K562 (cell line): Measurements from ENCODE around the gene EXD2. TPM values are rescaled to one million over a fixed set of nuclear protein-coding genes. Genes with fewer than 3 reads are reported as not detected.

Experiments used
- ATAC-seq: fragments of 200-7000 bp; cut with Tn5 transposase; 3 replicates; pipeline ENCODE4 v1.9.1; 2020; ENCODE audit warnings: moderate library complexity
- BruUV-seq: library from RNA; stranded (reverse); fragments of 400-500 nt; replicated peaks from 2 replicates; lab custom pipeline; 2021; lab: Mats Ljungman, UMichigan
- CTCF ChIA-PET: fragments of 300-600 bp; formaldehyde crosslinking; extraction: SDS; loops from one replicate; lab custom pipeline; 2021; ENCODE audit warnings: low intra/inter-chr PET ratio; lab: Yijun Ruan, JAX
- POLR2A ChIA-PET: fragments of 300-600, 350-650 bp; sonication (Branson Sonifier 250); formaldehyde crosslinking; extraction: SDS; loops from one replicate; lab custom pipeline; 2021; ENCODE audit warnings: antibody characterized with exemption, inconsistent platforms; lab: Yijun Ruan, JAX
- DNase-seq, 4 experiments: peaks; one replicate each; pipeline versions ENCODE4 v3.0.0 to v3.0.0-alpha.2; 2011 to 2018; ENCODE audit warnings: low spot score in 3 of 4, mixed read lengths in 3 of 4; ENCODE audit errors: extremely low read depth in 1 of 4
- FAIRE-seq: peaks from 2 replicates; lab custom pipeline; 2011; peaks lifted over from hg19 to GRCh38; lab: Jason Lieb, UNC
- H2AFZ ChIP-seq: 2 replicates; pipeline ENCODE4 v1.6.0; 2011; ENCODE audit warnings: low read depth, low read length, control low read depth, inconsistent platforms
- H3K27ac ChIP-seq: fragments of 200-600 bp; 3 replicates; pipeline ENCODE4 v1.8.0; 2011; ENCODE audit warnings: low read depth, mild to moderate bottlenecking, control low read depth, inconsistent platforms, low read length, moderate library complexity, mixed read lengths; ENCODE audit errors: extremely low read depth
- H3K27me3 ChIP-seq, 2 experiments: fragments of 300-600 bp in 1 of 2; 2 replicates in 1 of 2; 3 replicates in 1 of 2; pipeline versions ENCODE4 v1.6.0 to v1.8.0; 2011; ENCODE audit warnings: inconsistent platforms in 2 of 2, low read length in 2 of 2, mild to moderate bottlenecking in 1 of 2, mixed read lengths in 1 of 2, moderate library complexity in 1 of 2; ENCODE audit not compliant: control insufficient read depth in 2 of 2, insufficient read depth in 2 of 2
- H3K36me3 ChIP-seq: fragments of 300-600 bp; 3 replicates; pipeline ENCODE4 v1.8.0; 2011; ENCODE audit warnings: mild to moderate bottlenecking, low read length, inconsistent platforms; ENCODE audit not compliant: control insufficient read depth, insufficient read depth
- H3K4me1 ChIP-seq, 2 experiments: fragments of 200-600 bp in 1 of 2; replicated peaks in 1 of 2; 2 replicates in 1 of 2; 3 replicates in 1 of 2; pipeline versions ENCODE4 v1.5.1 to v1.8.0; 2011; ENCODE audit warnings: inconsistent platforms in 2 of 2, low read length in 2 of 2, mild to moderate bottlenecking in 1 of 2, mixed read lengths in 1 of 2, moderate library complexity in 1 of 2; ENCODE audit not compliant: control insufficient read depth in 2 of 2, insufficient read depth in 2 of 2
- H3K4me2 ChIP-seq: 2 replicates; pipeline ENCODE4 v1.6.1; 2011; ENCODE audit warnings: low read length, control low read depth, inconsistent platforms, mixed read lengths; ENCODE audit not compliant: insufficient read depth
- H3K4me3 ChIP-seq: fragments of 200-600 bp; sonication (generic), shearing (Covaris generic); 2 replicates; pipeline ENCODE4 v1.5.1; 2016; ENCODE audit warnings: control low read depth, inconsistent platforms
- H3K79me2 ChIP-seq: fragments of 200-600 bp; 3 replicates; pipeline ENCODE4 v1.8.0; 2011; ENCODE audit warnings: low read length, inconsistent platforms; ENCODE audit not compliant: control insufficient read depth, insufficient read depth
- H3K9ac ChIP-seq, 2 experiments: 2 replicates each; pipeline versions ENCODE4 v1.6.0 to v1.6.1; 2011; ENCODE audit warnings: low read depth in 2 of 2, low read length in 2 of 2, control low read depth in 1 of 2, inconsistent platforms in 1 of 2, mild to moderate bottlenecking in 1 of 2, mixed read lengths in 1 of 2; ENCODE audit not compliant: insufficient read depth in 1 of 2
- H3K9me1 ChIP-seq: one replicate; pipeline ENCODE4 v1.6.0; 2011; ENCODE audit warnings: inconsistent platforms, mild to moderate bottlenecking, low read length, moderate library complexity; ENCODE audit not compliant: control insufficient read depth, insufficient read depth
- H3K9me3 ChIP-seq: replicated peaks from 2 replicates; pipeline ENCODE4 v1.5.1; 2011; ENCODE audit warnings: low read depth, low read length, inconsistent platforms; ENCODE audit not compliant: control insufficient read depth, insufficient read depth
- H4K20me1 ChIP-seq: replicated peaks from 2 replicates; pipeline ENCODE4 v1.6.1; 2011; ENCODE audit warnings: low read length, inconsistent platforms, mixed read lengths; ENCODE audit not compliant: control insufficient read depth, insufficient read depth
- BHLHE40 ChIP-seq: IDR thresholded peaks from 2 replicates; pipeline ENCODE4 v1.6.1; 2011; ENCODE audit warnings: low read length, improper control_type of control experiment
- JUND ChIP-seq, 2 experiments: IDR thresholded peaks; 2 replicates in 1 of 2; 3 replicates in 1 of 2; pipeline ENCODE4 v1.6.1; 2011; ENCODE audit warnings: borderline replicate concordance in 2 of 2, low read depth in 2 of 2, low read length in 2 of 2, improper control_type of control experiment in 1 of 2, missing biosample characterization in 1 of 2, missing genetic modification characterization in 1 of 2, missing genetic modification reagents in 1 of 2
- KAT8 ChIP-seq: fragments of 450-650 bp; IDR thresholded peaks from 2 replicates; pipeline ENCODE4 v1.6.1; 2016; ENCODE audit warnings: low read depth, mild to moderate bottlenecking
- MAZ ChIP-seq, 2 experiments: fragments of 450-650 bp in 1 of 2; sonication (generic) in 1 of 2; formaldehyde crosslinking; IDR thresholded peaks in 1 of 2; conservative IDR thresholded peaks in 1 of 2; 2 replicates each; pipeline versions ENCODE4 v1.4.0 to v1.5.0; 2020; ENCODE audit warnings: mild to moderate bottlenecking in 1 of 2, missing genetic modification reagents in 1 of 2
- PHF8 ChIP-seq: fragments of 200-600 bp; sonication (generic); IDR thresholded peaks from 2 replicates; pipeline ENCODE4 v1.6.1; 2012; ENCODE audit warnings: mixed run types, mild to moderate bottlenecking, inconsistent platforms, low read length, moderate library complexity, borderline replicate concordance
- RBM25 ChIP-seq: fragments of 200-400 bp; formaldehyde crosslinking; IDR thresholded peaks from 2 replicates; pipeline ENCODE4 v1.6.1; 2018; ENCODE audit warnings: low read length, low read depth, moderate library complexity; ENCODE audit not compliant: severe bottlenecking
- TBP ChIP-seq: optimal IDR thresholded peaks from 2 replicates; pipeline ENCODE3; 2011; ENCODE audit warnings: low read depth, low read length, improper control_type of control experiment
- TCF7 ChIP-seq: sonication (generic); IDR thresholded peaks from 2 replicates; pipeline ENCODE4 v1.6.1; 2016; ENCODE audit warnings: antibody characterized with exemption, borderline replicate concordance
- VEZF1 ChIP-seq: fragments of 200-800 bp; sonication (Bioruptor generic); IDR thresholded peaks from 2 replicates; pipeline ENCODE4 v1.6.1; 2017; ENCODE audit warnings: missing genetic modification characterization, missing compliant biosample characterization
- YY1 ChIP-seq, 3 experiments: IDR thresholded peaks; 2 replicates each; pipeline ENCODE4 v1.6.1; 2011; ENCODE audit warnings: low read length in 2 of 3, mild to moderate bottlenecking in 2 of 3, moderate library complexity in 2 of 3, borderline replicate concordance in 1 of 3, control low read depth in 1 of 3, low read depth in 1 of 3; ENCODE audit not compliant: insufficient read depth in 3 of 3, insufficient replicate concordance in 2 of 3, control insufficient read depth in 1 of 3, insufficient read length in 1 of 3; ENCODE audit errors: extremely low read depth in 1 of 3
- ZMIZ1 ChIP-seq, 2 experiments: fragments of 150-350 bp in 1 of 2; IDR thresholded peaks; 2 replicates each; pipeline ENCODE4 v1.6.1; 2012 to 2016; ENCODE audit warnings: low read depth in 2 of 2, low read length in 2 of 2, mild to moderate bottlenecking in 1 of 2, moderate library complexity in 1 of 2
- ZNF740 ChIP-seq, 3 experiments: fragments of 200-800 bp in 1 of 3; sonication (Bioruptor generic) in 1 of 3; sonication (generic) in 1 of 3; formaldehyde crosslinking in 1 of 3; IDR thresholded peaks; 2 replicates each; pipeline versions ENCODE4 v1.6.1 to v1.8.0; 2016 to 2022; ENCODE audit warnings: mild to moderate bottlenecking in 2 of 3, missing compliant biosample characterization in 2 of 3, missing genetic modification characterization in 2 of 3, missing genetic modification reagents in 1 of 3
- ZSCAN29 ChIP-seq: fragments of 450-650 bp; IDR thresholded peaks from 2 replicates; pipeline ENCODE4 v1.6.1; 2017
- WGBS: fragments of 100-300 bp; shearing (Covaris generic); methylation state at CpG from one replicate; pipeline ENCODE4 v1.1.6; 2016; ENCODE audit warnings: low coverage, mixed read lengths; ENCODE audit not compliant: insufficient coverage; ENCODE audit errors: missing lambda C conversion rate; 5-methylcytosine and 5-hydroxymethylcytosine counted together
- in situ Hi-C: fragments of 300-500 bp; cut with MboI; formaldehyde crosslinking; loops from 4 replicates; pipeline ENCODE4 v1.15.0; 2018; ENCODE audit warnings: inconsistent platforms, mixed read lengths
- intact Hi-C: fragments of 100-400 bp; cut with micrococcal nuclease; formaldehyde crosslinking; loops from 2 replicates; pipeline ENCODE4 v1.14.2; 2022
- polyA plus RNA-seq, 8 experiments: library from polyadenylated mRNA; depleted of rRNA in 4 of 8; stranded (reverse) in 5 of 8; unstranded in 3 of 8; fragments of >200 nt; fragmentation: Nextera tagmentation in 2 of 8; fragmentation: Illumina TruSeq in 1 of 8; extraction: Ambion mirVana in 2 of 8; extraction: Trizol in 1 of 8; gene quantifications; 2 replicates each; pipeline versions ENCODE4 v1.2.1 to v1.2.3, GENCODE V29; 2011 to 2014; ENCODE audit warnings: inconsistent platforms in 1 of 8, missing spikeins in 1 of 8
- total RNA-seq, 7 experiments: library from RNA; depleted of rRNA in 6 of 7; stranded (reverse); fragments of >200 nt in 6 of 7; fragmentation: Illumina TruSeq in 2 of 7; extraction: Trizol in 2 of 7; gene quantifications; 2 replicates each; pipeline versions ENCODE4 v1.2.1 to v1.2.3, GENCODE V29; 2011 to 2021; ENCODE audit warnings: low replicate concordance in 1 of 7

EXD2 gene
- total and polyA plus RNA-seq, 9 of the 15 experiments (the other 6 are each of a cell fraction or from before 2014, with no cell fraction given) = 1.6 to 7.5 (median 3.7) TPM

- peak within 1 kb of the TSS; percentile 90 for H3K27ac ChIP-seq
- WGBS = 2% methylated on average over 20 of the region's 26 CpGs
- H3K9ac ChIP-seq = peak within 1 kb of the TSS; percentile 94
- in situ Hi-C loops (no loop called here), intact Hi-C loops (loop anchor here (5.0 kb wide), 1 partner anchor 39 kb away; the partner anchor contains the start of gene EXD2)
- H3K4me2 ChIP-seq = peak within 1 kb of the TSS; percentile 81
- no TSS peak for BruUV-seq
- no peaks in the 10 kb centered on the region for H3K9me1 ChIP-seq
- H3K79me2 ChIP-seq = peaks cover 44% of the 10 kb centered on the region
- CTCF ChIA-PET = no interaction called here
- H3K9me3 ChIP-seq = no peaks in the 10 kb centered on the region
- no peak for ATAC-seq
- peak within 1 kb of the TSS; percentile 90 for H3K4me3 ChIP-seq
- peaks cover 19 to 20% of the 10 kb centered on the region in 2 experiments; a peak in 4 of 5 replicates for H3K4me1 ChIP-seq
- POLR2A ChIA-PET = interaction anchor here (0.7 to 0.9 kb wide), 3 partner anchors 15 to 50 kb away, joined by 3 to 4 read pairs (median 3); no protein-coding TSS in a partner anchor
- peak in 1 of 4 experiments; percentile 95 for DNase-seq
- H2AFZ ChIP-seq = peak within 1 kb of the TSS; percentile 83
- H3K27me3 ChIP-seq = no peaks in the 10 kb centered on the region
- FAIRE-seq = no peak
- H3K36me3 ChIP-seq = peaks cover 12% of the 10 kb centered on the region
- no peaks in the 10 kb centered on the region for H4K20me1 ChIP-seq
- TF ChIP-seq PHF8 (peak; percentile 45; the same call in 1 of the 2 replicates), KAT8 (no peak), TCF7 (no peak), TBP (peak; percentile 41), ZSCAN29 (peak; percentile 65; the same call in 1 of the 2 replicates), BHLHE40 (peak; percentile 66; the same call in 1 of the 2 replicates), ZNF740 (CRISPR knock-in tag; IDR thresholded peaks at IDR 0.05) (peak; percentile 85), ZNF740 (tag; IDR thresholded peaks at IDR 0.05) (peak in 1 of 2 experiments; percentile 90; a peak in 2 of 4 replicates), ZMIZ1 (IDR thresholded peaks at IDR 0.05; ENCODE audit: low read depth in 2 of 2, low read length in 2 of 2) (no peak), YY1 (IDR thresholded peaks at IDR 0.05; ENCODE audit: borderline replicate concordance in 1 of 3, control insufficient read depth in 1 of 3, extremely low read depth in 1 of 3, insufficient read depth in 3 of 3, insufficient read length in 1 of 3, insufficient replicate concordance in 2 of 3, low read depth in 1 of 3, low read length in 2 of 3) (peak in 2 of 3 experiments; percentile 30 to 57), RBM25 (no peak), MAZ (CRISPR knock-in tag; conservative IDR thresholded peaks at IDR 0.05 in 1 of 2, IDR thresholded peaks at IDR 0.05 in 1 of 2) (peak in 1 of 2 experiments; percentile 54; a peak in 1 of 4 replicates), VEZF1 (CRISPR knock-in tag) (peak; percentile 98), JUND (IDR thresholded peaks at IDR 0.05; ENCODE audit: borderline replicate concordance, low read depth, low read length) (peak; percentile 19; the same call in 1 of the 2 replicates), JUND (tag; IDR thresholded peaks at IDR 0.05; ENCODE audit: borderline replicate concordance, low read depth, low read length) (no peak; the same call in 2 of the 3 replicates)
These were observed 38.5 kb upstream of the EXD2 start, which contains the start of gene DCAF5 for GRCh38 chr14:69152902-69153151. Gene DCAF5, minus strand, starts transcription at chr14:69153119. Its CDS starts 141 bp downstream, at chr14:69152978.
